ENCODE measurements around the gene TMEM184B.

- TF ChIP-seq POLR2A (IDR thresholded peaks at IDR 0.05; ENCODE audit: low read depth) (no peak), CTCF (IDR thresholded peaks at IDR 0.05) (peak in 1 of 3 experiments; percentile 7)
Measured at GRCh38 chr22:38260761-38261681, 11.8 kb downstream of the TMEM184B start.
